Hepatocyte (in vitro differentiated cells): Measurements from ENCODE around the gene MADD. TPM values are rescaled to one million over a fixed set of nuclear protein-coding genes. Genes with fewer than 3 reads are reported as not detected.
A peak's percentile ranks its signal among the peaks of the same experiment; 100 is the strongest.

ENCODE experiments used
- DNase-seq: peaks from one replicate; pipeline ENCODE4 v3.0.0-alpha.2; 2016; ENCODE audit warnings: low spot score
- H2AFZ ChIP-seq: fragments of 200-600 bp; sonication (generic); 2 replicates; pipeline ENCODE4 v1.6.0; 2016; ENCODE audit warnings: antibody characterized with exemption, mild to moderate bottlenecking
- H3K27ac ChIP-seq: fragments of 200-600 bp; sonication (generic); 2 replicates; pipeline ENCODE4 v1.5.1; 2016; ENCODE audit warnings: mild to moderate bottlenecking
- H3K27me3 ChIP-seq: fragments of 200-600 bp; sonication (generic); 2 replicates; pipeline ENCODE4 v1.6.1; 2016
- H3K36me3 ChIP-seq: fragments of 200-600 bp; sonication (generic); replicated peaks from 2 replicates; pipeline ENCODE4 v1.5.1; 2016; ENCODE audit warnings: low read depth; ENCODE audit not compliant: insufficient read depth
- H3K4me1 ChIP-seq: fragments of 200-600 bp; sonication (generic); 2 replicates; pipeline ENCODE4 v1.5.1; 2016; ENCODE audit warnings: mild to moderate bottlenecking, moderate library complexity; ENCODE audit not compliant: insufficient read depth
- H3K4me2 ChIP-seq: fragments of 200-600 bp; sonication (generic); 2 replicates; pipeline ENCODE4 v1.6.0; 2016
- H3K4me3 ChIP-seq: fragments of 200-600 bp; sonication (generic); 2 replicates; pipeline ENCODE4 v1.5.1; 2016; ENCODE audit warnings: mild to moderate bottlenecking
- H3K79me2 ChIP-seq: fragments of 200-600 bp; sonication (generic); 2 replicates; pipeline ENCODE4 v1.6.0; 2017; ENCODE audit warnings: mild to moderate bottlenecking
- H3K9me2 ChIP-seq: fragments of 200-600 bp; sonication (generic); replicated peaks from 2 replicates; pipeline ENCODE4 v1.6.0; 2017; ENCODE audit warnings: mild to moderate bottlenecking; ENCODE audit not compliant: insufficient read depth
- H3K9me3 ChIP-seq: fragments of 200-600 bp; sonication (generic); 2 replicates; pipeline ENCODE4 v1.5.1; 2016; ENCODE audit warnings: low read depth, mild to moderate bottlenecking
- H4K20me1 ChIP-seq: fragments of 200-600 bp; sonication (generic); 2 replicates; pipeline ENCODE4 v1.6.0; 2016; ENCODE audit warnings: mild to moderate bottlenecking; ENCODE audit not compliant: insufficient read depth, poor library complexity, severe bottlenecking
- CTCF ChIP-seq: fragments of 200-600 bp; sonication (generic); IDR thresholded peaks from 2 replicates; pipeline ENCODE4 v1.5.1; 2016; ENCODE audit warnings: antibody characterized with exemption, mild to moderate bottlenecking; ENCODE audit not compliant: poor library complexity
- EZH2 ChIP-seq: fragments of 200-600 bp; sonication (generic); IDR thresholded peaks from 2 replicates; pipeline ENCODE4 v1.6.1; 2016; ENCODE audit warnings: antibody characterized with exemption, mild to moderate bottlenecking, borderline replicate concordance
- EZH2phosphoT487 ChIP-seq: fragments of 200-600 bp; sonication (generic); IDR thresholded peaks from one replicate; pipeline ENCODE4 v1.6.1; 2018; ENCODE audit warnings: antibody characterized with exemption, mild to moderate bottlenecking, low read depth, moderate library complexity; ENCODE audit not compliant: unreplicated experiment, severe bottlenecking
- WGBS: methylation state at CpG from one replicate; pipeline ENCODE4 v1.1.6; 2016; ENCODE audit warnings: low lambda C conversion rate; ENCODE audit errors: missing lambda C conversion rate; 5-methylcytosine and 5-hydroxymethylcytosine counted together
- polyA plus RNA-seq: library from polyadenylated mRNA; unstranded; fragments of >200 nt; fragmentation: Nextera tagmentation; extraction: Ambion mirVana; gene quantifications from 2 replicates; pipeline ENCODE4 v1.2.1, GENCODE V29; 2016
- total RNA-seq: library from RNA; depleted of rRNA; stranded (reverse); fragments of >200 nt; gene quantifications from 2 replicates; pipeline ENCODE4 v1.2.3, GENCODE V29; 2014

MADD gene
- total and polyA plus RNA-seq, 2 experiments from 2014 or later = 17.6 to 19.1 TPM

- Histone ChIP-seq H2AFZ (peak overlapping the region; percentile 44), H3K9me2 (no peaks in the 10 kb centered on the region), H3K79me2 (peaks cover 53% of the 10 kb centered on the region), H3K27ac (peak overlapping the region; percentile 99), H3K27me3 (no peaks in the 10 kb centered on the region), H3K4me1 (peaks cover 11% of the 10 kb centered on the region), H3K36me3 (no peaks in the 10 kb centered on the region), H3K4me2 (peak overlapping the region; percentile 79), H3K9me3 (no peaks in the 10 kb centered on the region), H4K20me1 (peaks cover 44% of the 10 kb centered on the region), H3K4me3 (peak overlapping the region; percentile 53)
- peak; percentile 46 for DNase-seq
- 5% methylated on average over 27 of the region's 34 CpGs for WGBS
- TF ChIP-seq EZH2phosphoT487 (no peak), EZH2 (no peak), CTCF (peak; percentile 32)
Measured at GRCh38 chr11:47270331-47271271, 668 bp downstream of the MADD start.

- Histone ChIP-seq H3K79me2 (peaks cover 60% of the 10 kb centered on the region), H2AFZ (no peak overlapping the region), H3K27me3 (no peaks in the 10 kb centered on the region), H3K9me3 (no peaks in the 10 kb centered on the region), H4K20me1 (peaks cover 44% of the 10 kb centered on the region), H3K4me3 (peak overlapping the region; percentile 53), H3K4me2 (peak overlapping the region; percentile 79), H3K4me1 (peaks cover 11% of the 10 kb centered on the region), H3K27ac (no peak overlapping the region), H3K9me2 (no peaks in the 10 kb centered on the region), H3K36me3 (no peaks in the 10 kb centered on the region)
- TF ChIP-seq CTCF = no peak
- TF ChIP-seq EZH2phosphoT487 = no peak
- no peak for TF ChIP-seq EZH2
- WGBS = 42% methylated on average over 4 of the region's 4 CpGs
- no peak for DNase-seq
Measured at GRCh38 chr11:47271328-47271727, 1.4 kb downstream of the MADD start.

GRCh38 chr11:47271961-47272661, 2.2 kb downstream of the MADD start:
- H3K79me2 ChIP-seq = peaks cover 61% of the 10 kb centered on the region
- TF ChIP-seq EZH2phosphoT487 (no peak), CTCF (no peak), EZH2 (no peak)
- H3K9me2 ChIP-seq = no peaks in the 10 kb centered on the region
- peaks cover 11% of the 10 kb centered on the region for H3K4me1 ChIP-seq
- H3K27ac ChIP-seq = no peak overlapping the region
- no peak overlapping the region for H2AFZ ChIP-seq
- WGBS = 80% methylated on average over 11 of the region's 11 CpGs
- peak overlapping the region; percentile 79 for H3K4me2 ChIP-seq
- H4K20me1 ChIP-seq = peaks cover 44% of the 10 kb centered on the region
- H3K36me3 ChIP-seq = no peaks in the 10 kb centered on the region
- H3K27me3 ChIP-seq = no peaks in the 10 kb centered on the region
- no peak for DNase-seq
- H3K4me3 ChIP-seq = no peak overlapping the region
- H3K9me3 ChIP-seq = no peaks in the 10 kb centered on the region
